ENCODE measurements around the gene TNNT3.

TNNT3 gene

GRCh38 chr11:1964348-1964747, 44.8 kb downstream of the TNNT3 start:
- no peak for DNase-seq

GRCh38 chr11:1964955-1965354, 45.5 kb downstream of the TNNT3 start:
- no peak for DNase-seq

- no peak for DNase-seq
These were observed 47.0 kb downstream of the TNNT3 start for GRCh38 chr11:1966531-1966930.

- DNase-seq, result no peak
These were observed 48.2 kb downstream of the TNNT3 start for GRCh38 chr11:1967641-1968225.

- no peak for DNase-seq
These were observed 49.0 kb downstream of the TNNT3 start for GRCh38 chr11:1968454-1969002.

GRCh38 chr11:1969035-1969434, 49.5 kb downstream of the TNNT3 start:
- no peak for DNase-seq

GRCh38 chr11:1969776-1970175, 50.3 kb downstream of the TNNT3 start:
- no peak for DNase-seq

GRCh38 chr11:1970956-1971355, 51.5 kb downstream of the TNNT3 start:
- DNase-seq, result no peak

- no peak for DNase-seq
These were observed 55.7 kb downstream of the TNNT3 start for GRCh38 chr11:1975185-1975584.

- no peak for DNase-seq
These were observed 59.4 kb downstream of the TNNT3 start for GRCh38 chr11:1978720-1979473.

GRCh38 chr11:1979607-1980006, 60.1 kb downstream of the TNNT3 start:
- no peak for DNase-seq

GRCh38 chr11:1982873-1983600, 63.5 kb downstream of the TNNT3 start:
- no peak for DNase-seq

- no peak for DNase-seq
These were observed 64.1 kb downstream of the TNNT3 start for GRCh38 chr11:1983601-1983961.

- no peak for DNase-seq
These were observed 67.5 kb downstream of the TNNT3 start for GRCh38 chr11:1987024-1987423.

GRCh38 chr11:1988174-1988573, 68.7 kb downstream of the TNNT3 start:
- no peak for DNase-seq
